Stimulated activated naive CD8-positive, alpha-beta T cell treated with anti-CD3 and anti-CD28 coated beads, Interleukin-15, Interleukin-2, amounts not matched to agents 100 U/mL and 50 U/mL, for 24 hours (primary cell): ENCODE measurements around the gene FARS2.
"Not testable (repeated sequence)": the region's sequence is repeated elsewhere in the genome, so short reads cannot be mapped to it uniquely, and the experiment has no call there.

Experiments used
- ATAC-seq: fragments of 150-1000 bp; cut with Tn5 transposase; one replicate; pipeline ENCODE4 v1.10.0; 2021
- DNase-seq: peaks from one replicate; pipeline ENCODE4 v3.0.0; 2021

The FARS2 gene

GRCh38 chr6:5636210-5637030 is 375.1 kb downstream of the FARS2 start:
- no peak for DNase-seq

DNA sequence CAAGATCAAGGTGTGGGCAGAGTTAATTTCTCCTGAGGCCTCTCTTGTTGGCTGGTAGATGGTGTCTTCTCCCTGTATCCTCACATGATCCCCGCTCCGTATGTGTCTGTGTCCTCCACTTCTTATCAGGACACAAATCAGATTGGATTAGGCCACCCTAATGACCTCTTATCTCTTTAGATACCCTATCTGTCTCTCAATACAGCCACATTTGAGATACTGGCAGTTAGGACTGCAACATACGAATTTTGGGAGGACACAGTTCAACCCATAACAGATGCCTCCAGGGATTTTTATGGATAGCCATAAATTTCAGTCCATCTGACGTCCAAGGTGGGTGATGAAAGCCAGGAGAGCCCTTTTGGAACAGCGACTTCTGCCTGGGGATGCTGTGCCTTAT is 376.4 kb downstream of the FARS2 start:
- no peak for DNase-seq
- no peak for ATAC-seq

More at GRCh38 chr6:5636210-5637030, 375.1 kb downstream of the FARS2 start:
- no peak for ATAC-seq

DNA sequence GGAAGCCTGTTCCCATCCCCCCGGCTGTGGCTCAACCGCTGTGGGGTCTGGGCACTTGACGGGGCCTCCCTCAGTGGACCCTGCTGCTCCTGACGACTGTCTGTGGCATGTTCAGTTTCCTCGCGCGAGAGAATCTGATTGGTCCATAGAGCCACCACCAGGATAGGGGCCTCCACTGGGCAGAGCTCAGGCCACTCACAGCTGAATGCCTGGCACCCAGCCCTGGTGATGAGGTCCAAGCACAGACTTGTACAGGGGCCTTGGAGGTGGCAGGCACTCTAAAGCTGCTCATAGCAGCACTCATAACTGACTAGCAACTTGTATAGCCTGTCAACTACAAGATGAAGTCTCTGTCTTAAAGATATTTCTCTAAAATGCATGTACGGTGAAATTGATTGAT is 377.4 kb downstream of the FARS2 start:
- no peak for DNase-seq
- ATAC-seq = no peak

GRCh38 chr6:5639193-5639592 is 377.9 kb downstream of the FARS2 start:
- no peak for ATAC-seq
- no peak for DNase-seq

GRCh38 chr6:5640614-5641013 is 379.3 kb downstream of the FARS2 start:
- no peak for ATAC-seq
- DNase-seq = no peak

DNA sequence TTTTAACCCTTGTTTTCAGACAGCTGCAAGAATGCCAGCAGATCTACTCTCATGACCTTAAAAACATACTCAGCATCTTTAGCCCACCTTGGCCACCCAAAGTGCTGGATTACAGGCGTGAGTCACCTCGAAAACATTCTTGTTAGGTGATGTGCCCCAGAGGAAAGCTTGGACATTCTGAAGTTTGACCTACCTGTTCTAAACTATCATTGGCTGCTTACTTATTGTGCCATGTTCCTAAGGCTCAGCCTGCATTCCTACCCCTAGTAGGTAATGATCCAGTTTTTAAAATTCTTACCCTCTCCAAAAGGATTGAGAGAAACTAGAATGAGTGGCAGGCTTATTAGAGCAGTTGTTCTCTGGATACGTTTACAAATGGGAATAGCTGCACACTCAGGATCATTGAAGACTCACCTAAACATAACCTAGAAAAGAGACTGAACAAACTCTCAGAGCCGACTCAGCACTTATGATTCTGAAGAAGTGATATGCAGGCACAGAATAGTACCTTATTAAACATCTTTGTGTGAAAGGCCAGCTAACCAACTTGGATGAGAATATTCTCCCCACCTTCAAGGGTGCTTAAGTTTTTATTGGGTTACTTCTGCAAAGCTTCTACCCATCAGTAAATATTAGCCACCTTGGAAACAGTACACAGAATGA is 383.3 kb downstream of the FARS2 start:
- ATAC-seq = no peak
- no peak for DNase-seq

DNA sequence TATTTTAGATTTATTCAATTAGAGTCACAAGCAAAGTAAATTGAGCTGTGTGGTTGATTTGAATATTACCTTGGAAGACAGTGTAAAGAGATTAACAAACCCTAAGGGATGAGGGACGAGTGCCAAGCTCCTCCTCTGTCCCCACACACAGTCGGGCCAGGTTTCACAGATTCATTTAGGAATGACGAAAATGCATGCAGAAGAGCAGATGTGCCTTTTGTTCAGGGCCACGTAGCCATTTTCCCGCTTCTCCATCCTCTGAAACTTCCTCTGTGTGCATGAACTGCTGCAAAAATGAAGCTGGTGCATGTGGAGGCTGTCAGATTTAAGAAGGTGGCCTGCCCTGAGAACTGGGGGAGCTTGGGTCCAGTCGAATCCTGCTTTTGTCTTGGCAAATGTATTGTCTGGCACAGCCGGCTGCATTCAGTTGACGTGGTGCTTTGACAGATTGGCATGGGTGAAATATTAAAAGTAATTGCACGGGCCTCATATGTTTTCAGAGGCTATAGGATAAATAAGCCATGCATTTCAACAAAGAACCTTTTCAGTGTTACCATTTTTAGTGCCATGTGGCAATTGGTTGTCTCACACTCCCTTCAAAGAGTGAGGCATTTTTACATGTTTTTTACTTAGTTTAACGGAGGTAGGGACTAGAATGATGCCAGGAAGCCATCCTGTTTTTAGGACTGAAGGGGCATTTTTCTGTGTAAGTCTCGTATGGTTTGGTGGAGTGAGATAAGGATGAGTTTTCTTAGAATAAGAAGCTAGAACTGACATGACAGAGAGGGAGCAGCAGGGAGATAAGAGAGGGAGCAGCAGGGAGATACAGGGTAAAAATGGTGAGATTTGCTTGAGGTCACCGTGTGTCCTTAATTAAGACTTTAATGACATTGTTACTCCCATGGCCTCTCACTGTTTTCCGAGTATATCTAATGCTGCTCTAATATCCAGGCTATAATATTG is 384.3 kb downstream of the FARS2 start:
- no peak for DNase-seq
- ATAC-seq = no peak

DNA sequence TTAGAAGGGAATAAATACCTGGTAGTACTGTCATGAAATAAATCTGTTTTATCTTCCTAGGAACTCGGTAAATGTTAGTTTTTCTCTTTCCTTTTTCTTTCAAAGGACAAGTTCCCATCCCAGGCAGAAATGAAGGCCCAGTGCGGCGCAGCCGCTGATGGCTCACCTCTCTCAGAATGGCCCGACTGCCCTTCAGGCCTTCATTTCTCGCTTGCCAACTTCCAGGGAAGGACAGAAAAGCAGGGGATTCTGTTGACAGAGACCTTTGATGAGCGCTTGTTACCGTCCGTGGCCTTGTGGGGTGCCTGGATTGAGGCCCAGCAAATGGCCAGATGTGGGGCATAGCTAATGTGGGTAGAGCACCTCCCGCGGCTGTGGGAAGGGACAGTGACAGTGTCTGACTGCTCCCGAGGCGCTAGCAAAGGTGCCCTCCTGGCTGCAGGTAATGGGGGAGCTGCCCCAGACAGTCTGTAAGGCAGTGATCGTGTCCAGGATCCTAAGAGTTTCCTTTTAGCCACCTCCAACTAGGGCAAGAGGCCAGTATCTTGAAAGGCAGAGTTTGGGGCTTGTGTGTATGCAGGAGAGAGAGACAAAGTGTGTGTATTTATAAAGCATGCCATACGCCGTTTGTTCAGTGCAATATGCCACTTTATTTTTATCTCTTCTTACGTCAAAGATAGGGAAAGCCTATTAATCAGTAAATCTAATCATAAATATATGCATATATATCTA is 391.3 kb downstream of the FARS2 start:
- no peak for ATAC-seq
- no peak for DNase-seq

DNA sequence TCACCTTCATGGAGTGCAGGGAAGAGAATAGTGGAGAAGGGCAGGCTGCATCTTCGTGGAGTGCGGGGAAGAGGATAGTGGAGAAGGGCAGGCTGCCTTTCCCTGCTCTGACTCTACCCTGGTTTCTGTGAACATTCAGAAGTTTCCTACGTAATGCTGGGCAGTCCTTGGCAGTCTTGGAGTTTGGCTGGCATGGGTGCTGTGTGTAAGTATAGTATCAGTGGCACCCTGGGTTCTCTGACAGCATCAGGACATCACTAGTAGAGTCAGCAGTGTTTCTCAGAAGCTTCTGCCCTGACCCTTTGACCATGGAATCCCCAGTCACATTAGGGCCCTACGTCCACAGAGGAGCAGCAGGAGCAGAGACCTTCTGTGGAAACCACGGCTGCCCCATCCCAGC is 392.5 kb downstream of the FARS2 start:
- ATAC-seq = no peak
- DNase-seq = no peak

DNA sequence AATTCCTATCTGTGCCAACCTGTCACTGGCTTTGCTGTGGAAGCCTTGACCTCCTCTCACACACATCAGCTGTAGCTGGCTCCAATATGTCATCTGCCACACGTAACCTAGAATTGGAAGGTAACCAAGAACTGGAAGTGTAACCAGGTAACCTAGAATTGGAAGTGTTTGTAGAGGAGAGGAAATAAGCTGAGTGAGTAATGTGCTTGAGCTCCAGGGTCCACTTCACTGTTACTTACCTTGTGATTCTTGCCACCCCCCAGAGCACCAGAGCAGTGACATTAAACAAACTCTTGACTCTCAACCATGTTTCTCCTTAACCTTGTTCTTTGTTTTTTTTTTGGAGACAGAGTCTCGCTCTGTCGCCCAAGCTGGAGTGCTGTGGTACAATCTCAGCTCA is 394.9 kb downstream of the FARS2 start:
- ATAC-seq = no peak
- DNase-seq = no peak

- DNase-seq, ATAC-seq: not testable (repeated sequence)
These were observed 395.4 kb downstream of the FARS2 start for GRCh38 chr6:5656695-5657094.

GRCh38 chr6:5657684-5658430 is 396.5 kb downstream of the FARS2 start:
- ATAC-seq (no peak), DNase-seq (no peak)

DNA sequence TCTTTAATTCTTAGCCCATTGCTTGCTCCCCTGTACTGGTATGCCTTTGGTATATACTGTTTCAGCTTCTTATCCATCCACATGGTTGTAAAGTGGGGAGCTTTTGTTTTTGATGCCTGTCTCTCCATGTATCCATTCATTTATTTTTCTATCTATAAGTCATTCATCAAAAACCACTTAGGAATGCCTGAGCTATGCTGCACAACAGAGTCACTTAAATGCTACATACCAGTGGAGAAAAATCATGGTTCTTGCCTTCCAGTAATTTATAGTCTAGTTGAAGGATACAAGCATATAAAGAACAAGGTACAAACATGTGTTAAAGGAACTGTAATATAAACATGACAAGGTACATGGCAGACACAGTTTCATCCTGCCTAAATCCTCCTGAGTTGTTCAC is 398.2 kb downstream of the FARS2 start:
- no peak for ATAC-seq
- DNase-seq = no peak

DNA sequence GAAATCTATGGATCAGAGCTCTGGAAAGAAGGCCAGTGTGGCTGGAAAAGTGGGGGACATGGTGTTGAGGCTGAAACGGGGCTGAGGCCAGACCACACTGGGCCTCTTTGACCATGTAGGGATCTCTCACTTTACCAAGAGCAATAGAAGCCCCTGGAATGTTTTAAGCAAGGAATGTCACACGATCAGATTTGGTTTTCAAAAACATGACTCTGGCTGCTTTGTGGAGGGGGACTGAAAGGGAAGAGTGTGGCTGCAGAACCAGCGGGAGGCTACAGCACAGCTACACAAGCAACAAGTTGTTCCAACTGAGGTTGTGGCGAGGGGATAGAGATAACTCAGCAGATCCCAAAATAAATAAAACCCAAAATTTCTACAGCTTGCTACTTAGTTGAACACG is 399.5 kb downstream of the FARS2 start:
- ATAC-seq = no peak
- DNase-seq = no peak

GRCh38 chr6:5662797-5663196 is 401.5 kb downstream of the FARS2 start:
- ATAC-seq = no peak
- no peak for DNase-seq

DNA sequence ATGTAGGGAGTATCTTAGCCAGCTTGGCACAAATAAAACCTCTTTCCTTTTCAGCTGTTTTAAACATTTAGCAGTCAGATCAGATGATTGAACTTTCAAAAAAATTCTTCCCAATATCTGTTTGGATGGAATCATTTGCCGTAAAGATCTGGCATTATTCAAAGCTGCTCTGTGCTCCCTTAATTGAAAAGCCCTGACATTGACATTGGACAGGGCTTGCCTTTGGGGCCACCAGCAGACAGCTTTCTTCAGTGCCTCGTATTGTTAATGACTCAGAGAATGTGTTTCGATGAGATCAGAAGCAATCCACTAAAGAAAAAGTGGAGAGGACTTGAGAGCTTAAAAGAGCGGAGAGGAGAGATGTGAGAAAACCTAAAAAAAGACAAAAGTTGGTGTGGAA is 401.9 kb downstream of the FARS2 start:
- DNase-seq (no peak), ATAC-seq (no peak)

- no peak for ATAC-seq
- no peak for DNase-seq
These were observed 402.4 kb downstream of the FARS2 start for GRCh38 chr6:5663739-5664138.

DNA sequence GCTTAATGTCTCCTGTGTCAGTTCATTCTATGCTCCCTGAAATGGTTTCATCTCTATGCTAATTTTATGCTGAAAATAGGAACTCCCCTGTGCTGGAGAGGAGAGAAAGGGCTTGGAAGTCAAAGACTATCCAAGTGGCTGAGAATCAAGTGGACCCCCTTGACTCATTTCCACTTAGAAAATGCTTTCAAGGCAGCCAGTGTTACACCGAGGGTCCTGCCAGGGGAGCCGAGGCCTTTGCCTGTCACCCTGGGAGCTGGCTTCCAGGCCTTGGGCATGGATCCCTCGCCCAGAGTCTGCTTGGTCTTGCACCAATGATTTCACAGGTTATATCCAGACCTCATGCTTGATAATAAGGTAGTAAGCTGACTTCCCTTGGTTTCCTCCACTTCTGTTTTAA is 402.8 kb downstream of the FARS2 start:
- ATAC-seq = no peak

GRCh38 chr6:5665173-5665572 is 403.9 kb downstream of the FARS2 start:
- peak; percentile 15 for DNase-seq
- peak; percentile 68 for ATAC-seq

More for the DNA sequence above, 402.8 kb downstream of the FARS2 start:
- no peak for DNase-seq

DNA sequence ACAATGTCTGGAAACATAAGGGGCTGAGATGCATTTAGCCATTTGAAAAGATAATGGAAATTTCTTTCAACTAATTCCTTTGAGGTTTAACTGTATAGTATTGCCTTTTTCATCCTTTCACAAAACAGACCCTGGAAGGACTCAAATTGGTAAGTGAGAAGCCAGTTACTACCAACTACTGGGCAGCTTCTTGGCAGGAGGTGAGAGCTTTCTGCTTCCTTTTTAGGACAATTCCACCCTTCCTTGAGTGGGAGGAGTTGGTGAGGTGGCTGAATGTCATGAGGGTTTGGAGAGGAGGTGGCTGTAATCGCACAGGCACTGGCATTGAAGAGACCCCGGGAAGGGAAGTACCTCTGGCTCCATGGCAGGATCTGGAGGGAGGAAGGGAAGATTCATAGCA is 404.4 kb downstream of the FARS2 start:
- DNase-seq (no peak), ATAC-seq (no peak)

GRCh38 chr6:5666695-5667094 is 405.4 kb downstream of the FARS2 start:
- no peak for ATAC-seq

More at GRCh38 chr6:5666695-5667094, 405.4 kb downstream of the FARS2 start:
- no peak for DNase-seq
